Kidney (tissue), 14 donors: Measurements from ENCODE around the gene JARID2. TPM values are rescaled to one million over a fixed set of nuclear protein-coding genes. Genes with fewer than 3 reads are reported as not detected.

Experiments
- DNase-seq, 5 donors: peaks; one replicate each; pipeline ENCODE4 v3.0.0-alpha.2; 2013 to 2020
- FAIRE-seq: peaks from 2 replicates; lab custom pipeline; 2012; peaks lifted over from hg19 to GRCh38; lab: Jason Lieb, UNC
- H3K27ac ChIP-seq, 2 donors: one replicate each; pipeline ENCODE4 v1.7.0; 2013; ENCODE audit warnings: low read depth in 2 of 2, low read length in 2 of 2, inconsistent platforms in 1 of 2
- H3K27me3 ChIP-seq: one replicate; pipeline ENCODE4 v1.7.1; 2013; ENCODE audit warnings: low read length, inconsistent platforms; ENCODE audit not compliant: control insufficient read depth, insufficient read depth
- H3K36me3 ChIP-seq, 3 donors: one replicate each; pipeline versions ENCODE4 v1.7.0 to v1.7.1; 2013; ENCODE audit warnings: low read length in 3 of 3, control low read depth in 1 of 3, inconsistent platforms in 1 of 3; ENCODE audit not compliant: insufficient read depth in 3 of 3, control insufficient read depth in 2 of 3
- H3K4me1 ChIP-seq, 3 donors: one replicate each; pipeline versions ENCODE4 v1.7.0 to v1.7.1; 2013; ENCODE audit warnings: low read length in 3 of 3, inconsistent platforms in 1 of 3, low read depth in 1 of 3; ENCODE audit not compliant: control insufficient read depth in 2 of 3, insufficient read depth in 2 of 3
- H3K4me3 ChIP-seq, 3 donors: one replicate each; pipeline versions ENCODE4 v1.7.0 to v1.8.1; 2013; ENCODE audit warnings: low read length in 3 of 3, control low read depth in 1 of 3, inconsistent platforms in 1 of 3
- H3K9ac ChIP-seq, 3 donors: one replicate each; pipeline versions ENCODE4 v1.7.0 to v1.7.1; 2013; ENCODE audit warnings: low read length in 3 of 3, control low read depth in 1 of 3, inconsistent platforms in 1 of 3
- H3K9me3 ChIP-seq, 3 donors: one replicate each; pipeline versions ENCODE4 v1.7.0 to v1.7.1; 2013; ENCODE audit warnings: low read length in 3 of 3, control low read depth in 1 of 3, inconsistent platforms in 1 of 3; ENCODE audit not compliant: control insufficient read depth in 2 of 3, insufficient read depth in 1 of 3
- CTCF ChIP-seq: IDR thresholded peaks from 3 replicates; pipeline ENCODE4 v1.5.1; 2012; ENCODE audit warnings: mild to moderate bottlenecking, moderate library complexity, borderline replicate concordance; ENCODE audit not compliant: insufficient read depth; ENCODE audit errors: extremely low read depth
- intact Hi-C: fragments of 100-400 bp; cut with DNase I; formaldehyde crosslinking; loops from one replicate; pipeline ENCODE4 v1.11.1; 2022
- polyA plus RNA-seq: library from polyadenylated mRNA; stranded (reverse); fragments of 350-450 nt; fragmentation: Illumina TruSeq; extraction: RNeasy Lipid Tissue Mini Kit (QIAGEN cat#74804); gene quantifications from one replicate; pipeline ENCODE4 v1.2.3, GENCODE V29; 2014; ENCODE audit warnings: low read depth, low replicate concordance; ENCODE audit not compliant: insufficient read depth
- total RNA-seq: library from RNA; stranded (reverse); fragmentation: NEBNext Ultra II Directional; extraction: Animal tissue kit (Norgen Biotek cat#: 25700); gene quantifications from one replicate; pipeline ENCODE4 v1.2.1, GENCODE V29; 2021
- donor health status: control.
- donor health status: control.
- donor health status: control.
- donor health status: control.
- donor health status: control.
- donor health status: DM: yes; HTN: yes; CAD: no.
- donor health status: Normal renal cell carcinoma (clear cell type).

The JARID2 gene
- total and polyA plus RNA-seq, 2 donors from 2014 or later, result 1.8 to 12.3 TPM

- Histone ChIP-seq H3K36me3 (peaks cover 0 to 2% (median 0%) of the 10 kb centered on the region in 3 donors), H3K27me3 (no peaks in the 10 kb centered on the region), H3K9me3 (no peaks in the 10 kb centered on the region), H3K4me3 (no peak overlapping the region), H3K4me1 (peaks cover 14 to 16% (median 15%) of the 10 kb centered on the region in 3 donors), H3K27ac (peak overlapping the region in 1 of 2 donors; percentile 68), H3K9ac (no peak overlapping the region)
- DNase-seq (no peak), FAIRE-seq (no peak)
- TF ChIP-seq CTCF, result no peak
- intact Hi-C loops, result no loop called here
Measured at GRCh38 chr6:15476631-15477380, 230.9 kb downstream of the JARID2 start.

- Histone ChIP-seq H3K9ac (no peak overlapping the region), H3K36me3 (peaks cover 0 to 2% (median 0%) of the 10 kb centered on the region in 3 donors), H3K27me3 (no peaks in the 10 kb centered on the region), H3K4me1 (peaks cover 14 to 18% (median 16%) of the 10 kb centered on the region in 3 donors), H3K9me3 (no peaks in the 10 kb centered on the region), H3K4me3 (no peak overlapping the region), H3K27ac (peak overlapping the region in 1 of 2 donors; percentile 29)
- intact Hi-C loops, result no loop called here
- FAIRE-seq (no peak), DNase-seq (no peak)
- TF ChIP-seq CTCF, result no peak
Measured at GRCh38 chr6:15477746-15478145, 231.9 kb downstream of the JARID2 start.

GRCh38 chr6:15479761-15480160, 233.9 kb downstream of the JARID2 start:
- Histone ChIP-seq H3K27ac (no peak overlapping the region), H3K27me3 (no peaks in the 10 kb centered on the region), H3K9ac (no peak overlapping the region), H3K4me1 (peaks cover 12 to 24% (median 23%) of the 10 kb centered on the region in 3 donors), H3K4me3 (no peak overlapping the region), H3K9me3 (no peaks in the 10 kb centered on the region), H3K36me3 (no peaks in the 10 kb centered on the region)
- no peak for DNase-seq
- TF ChIP-seq CTCF, result no peak
- no peak for FAIRE-seq
- intact Hi-C loops, result no loop called here
